Measurements from ENCODE around the gene PPP1R3D. TPM values are rescaled to one million over a fixed set of nuclear protein-coding genes. Genes with fewer than 3 reads are reported as not detected.

PPP1R3D gene
- total RNA-seq, 2 experiments from 2014 or later = 4.5 to 5.1 TPM

- TF ChIP-seq CTCF (conservative IDR thresholded peaks at IDR 0.05; ENCODE audit: low read length) = no peak
- TF ChIP-seq EZH2phosphoT487 (IDR thresholded peaks at IDR 0.05; ENCODE audit: borderline replicate concordance, low read depth, low read length) = no peak
- Histone ChIP-seq H3K4me2 (ENCODE audit: low read length) (no peak overlapping the region), H3K4me1 (ENCODE audit: insufficient read depth, low read length, poor library complexity, severe bottlenecking) (peaks cover 6% of the 10 kb centered on the region), H2AFZ (ENCODE audit: low read length) (no peak overlapping the region), H3K27ac (ENCODE audit: low read depth, low read length, poor library complexity, severe bottlenecking) (no peak overlapping the region), H3K9me2 (ENCODE audit: insufficient read depth, low read length) (no peaks in the 10 kb centered on the region), H4K20me1 (ENCODE audit: insufficient read depth, low read length) (no peaks in the 10 kb centered on the region; the same call in 1 of the 2 replicates), H3K79me2 (ENCODE audit: insufficient read depth, low read depth, low read length) (no peaks in the 10 kb centered on the region), H3K4me3 (ENCODE audit: low read depth, low read length, poor library complexity, severe bottlenecking) (no peak overlapping the region), H3K9me3 (ENCODE audit: low read length) (no peaks in the 10 kb centered on the region), H3K36me3 (ENCODE audit: insufficient read depth, low read length) (no peaks in the 10 kb centered on the region)
- BruUV-seq (replicated peaks) = no TSS peak
- intact Hi-C loops (cut with micrococcal nuclease; ENCODE audit: unreplicated experiment) = no loop called here
- ChIA-PET CTCF (ENCODE audit: unreplicated experiment) (no interaction called here), POLR2A (no interaction called here)
- DNase-seq (ENCODE audit: low spot score) = no peak
Measured at GRCh38 chr20:59932616-59933295, 7.3 kb downstream of the PPP1R3D start.

GRCh38 chr20:59931511-59932312, 8.4 kb downstream of the PPP1R3D start:
- Histone ChIP-seq H3K36me3 (ENCODE audit: insufficient read depth, low read length) (no peaks in the 10 kb centered on the region), H2AFZ (ENCODE audit: low read length) (no peak overlapping the region), H3K79me2 (ENCODE audit: insufficient read depth, low read depth, low read length) (no peaks in the 10 kb centered on the region), H4K20me1 (ENCODE audit: insufficient read depth, low read length) (no peaks in the 10 kb centered on the region), H3K4me1 (ENCODE audit: insufficient read depth, low read length, poor library complexity, severe bottlenecking) (no peaks in the 10 kb centered on the region), H3K4me2 (ENCODE audit: low read length) (no peak overlapping the region), H3K9me3 (ENCODE audit: low read length) (no peaks in the 10 kb centered on the region), H3K9me2 (ENCODE audit: insufficient read depth, low read length) (no peaks in the 10 kb centered on the region), H3K4me3 (ENCODE audit: low read depth, low read length, poor library complexity, severe bottlenecking) (no peak overlapping the region), H3K27ac (ENCODE audit: low read depth, low read length, poor library complexity, severe bottlenecking) (no peak overlapping the region)
- TF ChIP-seq EZH2phosphoT487 (IDR thresholded peaks at IDR 0.05; ENCODE audit: borderline replicate concordance, low read depth, low read length) (no peak), CTCF (conservative IDR thresholded peaks at IDR 0.05; ENCODE audit: low read length) (no peak)
- DNase-seq (ENCODE audit: low spot score) = no peak
- no TSS peak for BruUV-seq (replicated peaks)
- POLR2A ChIA-PET = interaction anchor here (1.1 kb wide), 1 partner anchor 11 kb away, joined by 3 read pairs; no protein-coding TSS in a partner anchor
- CTCF ChIA-PET (ENCODE audit: unreplicated experiment) = no interaction called here
- intact Hi-C loops (cut with micrococcal nuclease; ENCODE audit: unreplicated experiment) = no loop called here

- Histone ChIP-seq H3K4me1 (ENCODE audit: insufficient read depth, low read length, poor library complexity, severe bottlenecking) (no peaks in the 10 kb centered on the region), H3K4me2 (ENCODE audit: low read length) (no peak overlapping the region), H2AFZ (ENCODE audit: low read length) (no peak overlapping the region), H3K9me3 (ENCODE audit: low read length) (no peaks in the 10 kb centered on the region), H3K36me3 (ENCODE audit: insufficient read depth, low read length) (no peaks in the 10 kb centered on the region), H3K4me3 (ENCODE audit: low read depth, low read length, poor library complexity, severe bottlenecking) (no peak overlapping the region), H3K79me2 (ENCODE audit: insufficient read depth, low read depth, low read length) (no peaks in the 10 kb centered on the region), H3K27ac (ENCODE audit: low read depth, low read length, poor library complexity, severe bottlenecking) (no peak overlapping the region), H3K9me2 (ENCODE audit: insufficient read depth, low read length) (no peaks in the 10 kb centered on the region), H4K20me1 (ENCODE audit: insufficient read depth, low read length) (no peaks in the 10 kb centered on the region)
- no TSS peak for BruUV-seq (replicated peaks)
- POLR2A ChIA-PET = no interaction called here
- DNase-seq (ENCODE audit: low spot score) = no peak
- TF ChIP-seq CTCF (conservative IDR thresholded peaks at IDR 0.05; ENCODE audit: low read length) (no peak), EZH2phosphoT487 (IDR thresholded peaks at IDR 0.05; ENCODE audit: borderline replicate concordance, low read depth, low read length) (no peak)
- CTCF ChIA-PET (ENCODE audit: unreplicated experiment) = no interaction called here
- intact Hi-C loops (cut with micrococcal nuclease; ENCODE audit: unreplicated experiment) = no loop called here
Measured at GRCh38 chr20:59925899-59926298, 14.2 kb downstream of the PPP1R3D start.
